HG03108 (cell line): Measurements from ENCODE around the gene CLTRN.

Experiments used
- ATAC-seq: cut with Tn5 transposase; IDR thresholded peaks from one replicate; pipeline ENCODE4 v1.9.1; 2021; ENCODE audit warnings: moderate library complexity; ENCODE audit not compliant: unreplicated experiment

The CLTRN gene

DNA sequence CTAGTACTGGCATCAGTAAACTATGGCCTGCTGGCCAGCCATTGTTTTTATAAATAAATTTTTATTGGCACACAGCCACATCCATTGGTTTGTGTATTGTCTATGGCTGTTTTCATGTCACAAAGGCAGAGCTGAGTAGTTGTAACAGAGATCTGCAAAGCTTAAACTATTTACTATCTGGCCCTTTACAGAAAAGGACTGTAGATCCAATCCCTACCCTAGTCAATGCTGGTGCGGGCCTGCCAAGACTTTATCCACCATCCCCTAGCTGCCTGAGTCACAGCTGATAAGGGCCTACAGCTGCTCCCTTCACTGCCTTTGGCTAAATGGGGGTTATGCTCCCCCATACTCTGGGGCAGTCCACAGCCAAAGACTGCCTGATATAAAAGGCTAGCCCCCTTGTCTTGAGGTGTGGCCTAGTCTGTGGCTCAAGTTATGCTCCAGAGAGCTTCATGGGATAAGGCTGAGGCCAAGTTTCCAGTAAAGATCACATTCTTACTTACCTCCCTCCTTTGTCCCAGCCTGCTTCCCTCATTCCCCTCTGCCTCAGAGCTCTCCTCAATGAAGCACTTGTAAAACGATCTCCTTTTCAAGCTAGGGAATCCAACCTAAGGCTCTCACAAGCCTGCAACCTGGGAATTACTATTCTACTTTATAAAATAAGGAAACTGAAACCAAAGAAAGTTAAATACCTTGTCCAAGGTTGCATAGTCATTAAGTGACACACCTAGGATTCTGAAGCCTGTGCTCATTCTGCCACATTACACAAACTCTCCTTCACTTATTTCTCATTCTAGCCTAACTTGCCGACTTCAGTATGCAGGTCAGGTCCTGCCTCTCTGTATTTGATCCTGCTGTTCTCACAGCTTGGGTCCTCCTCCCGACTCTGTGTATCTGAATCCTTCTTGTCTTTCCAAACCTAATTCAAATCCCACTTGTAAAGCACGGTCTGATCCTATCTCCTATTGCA is 84.5 kb downstream of the CLTRN start:
- no peak for ATAC-seq
